Kidney (tissue), 14 donors: Measurements from ENCODE around the gene NCMAP. TPM values are rescaled to one million over a fixed set of nuclear protein-coding genes. Genes with fewer than 3 reads are reported as not detected.
"Not testable (repeated sequence)": the region's sequence is repeated elsewhere in the genome, so short reads cannot be mapped to it uniquely, and the experiment has no call there.

Experiments used
- DNase-seq, 5 donors: peaks; one replicate each; pipeline ENCODE4 v3.0.0-alpha.2; 2013 to 2020
- FAIRE-seq: peaks from 2 replicates; lab custom pipeline; 2012; peaks lifted over from hg19 to GRCh38; lab: Jason Lieb, UNC
- H3K27ac ChIP-seq, 2 donors: one replicate each; pipeline ENCODE4 v1.7.0; 2013; ENCODE audit warnings: low read depth in 2 of 2, low read length in 2 of 2, inconsistent platforms in 1 of 2
- H3K27me3 ChIP-seq: one replicate; pipeline ENCODE4 v1.7.1; 2013; ENCODE audit warnings: low read length, inconsistent platforms; ENCODE audit not compliant: control insufficient read depth, insufficient read depth
- H3K36me3 ChIP-seq, 3 donors: one replicate each; pipeline versions ENCODE4 v1.7.0 to v1.7.1; 2013; ENCODE audit warnings: low read length in 3 of 3, control low read depth in 1 of 3, inconsistent platforms in 1 of 3; ENCODE audit not compliant: insufficient read depth in 3 of 3, control insufficient read depth in 2 of 3
- H3K4me1 ChIP-seq, 3 donors: one replicate each; pipeline versions ENCODE4 v1.7.0 to v1.7.1; 2013; ENCODE audit warnings: low read length in 3 of 3, inconsistent platforms in 1 of 3, low read depth in 1 of 3; ENCODE audit not compliant: control insufficient read depth in 2 of 3, insufficient read depth in 2 of 3
- H3K4me3 ChIP-seq, 3 donors: one replicate each; pipeline versions ENCODE4 v1.7.0 to v1.8.1; 2013; ENCODE audit warnings: low read length in 3 of 3, control low read depth in 1 of 3, inconsistent platforms in 1 of 3
- H3K9ac ChIP-seq, 3 donors: one replicate each; pipeline versions ENCODE4 v1.7.0 to v1.7.1; 2013; ENCODE audit warnings: low read length in 3 of 3, control low read depth in 1 of 3, inconsistent platforms in 1 of 3
- H3K9me3 ChIP-seq, 3 donors: one replicate each; pipeline versions ENCODE4 v1.7.0 to v1.7.1; 2013; ENCODE audit warnings: low read length in 3 of 3, control low read depth in 1 of 3, inconsistent platforms in 1 of 3; ENCODE audit not compliant: control insufficient read depth in 2 of 3, insufficient read depth in 1 of 3
- intact Hi-C: fragments of 100-400 bp; cut with DNase I; formaldehyde crosslinking; loops from one replicate; pipeline ENCODE4 v1.11.1; 2022
- polyA plus RNA-seq: library from polyadenylated mRNA; stranded (reverse); fragments of 350-450 nt; fragmentation: Illumina TruSeq; extraction: RNeasy Lipid Tissue Mini Kit (QIAGEN cat#74804); gene quantifications from one replicate; pipeline ENCODE4 v1.2.3, GENCODE V29; 2014; ENCODE audit warnings: low read depth, low replicate concordance; ENCODE audit not compliant: insufficient read depth
- total RNA-seq: library from RNA; stranded (reverse); fragmentation: NEBNext Ultra II Directional; extraction: Animal tissue kit (Norgen Biotek cat#: 25700); gene quantifications from one replicate; pipeline ENCODE4 v1.2.1, GENCODE V29; 2021
- TF ChIP-seq, protein P1 (sequence below): IDR thresholded peaks from 3 replicates; pipeline ENCODE4 v1.5.1; 2012; ENCODE audit warnings: mild to moderate bottlenecking, moderate library complexity, borderline replicate concordance; ENCODE audit not compliant: insufficient read depth; ENCODE audit errors: extremely low read depth
- donor health status: control.
- donor health status: control.
- donor health status: control.
- donor health status: control.
- donor health status: control.
- donor health status: DM: yes; HTN: yes; CAD: no.
- donor health status: Normal renal cell carcinoma (clear cell type).

Gene NCMAP
- total and polyA plus RNA-seq, 2 donors from 2014 or later: 0.65 to 11.0 TPM

DNA sequence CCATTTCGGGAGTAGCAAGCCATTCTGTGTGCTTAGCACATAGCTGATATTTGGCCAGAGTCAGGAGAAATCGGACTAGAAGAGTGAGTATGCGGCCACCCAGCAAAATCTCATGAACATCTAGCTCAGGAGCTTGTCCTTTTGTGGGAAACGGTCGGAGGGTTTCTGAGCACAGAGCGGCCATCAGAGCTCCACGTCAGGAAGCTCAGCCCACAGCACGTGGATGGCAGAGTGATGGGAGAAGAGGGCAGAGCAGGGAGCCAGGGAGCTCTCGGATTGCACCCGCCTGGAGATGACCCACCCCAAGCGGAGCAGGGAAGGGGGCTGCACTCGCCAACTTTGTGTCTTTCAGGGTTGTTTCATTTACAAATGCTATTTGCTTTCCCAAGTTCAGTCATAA lies 39.4 kb upstream of the NCMAP start:
- no peak overlapping the region for H3K4me3 ChIP-seq
- FAIRE-seq (no peak), DNase-seq (no peak)
- H3K4me1 ChIP-seq: no peaks in the 10 kb centered on the region
- no peaks in the 10 kb centered on the region for H3K36me3 ChIP-seq
- no peak overlapping the region for H3K27ac ChIP-seq
- H3K9ac ChIP-seq: no peak overlapping the region
- H3K27me3 ChIP-seq: no peaks in the 10 kb centered on the region
- no peaks in the 10 kb centered on the region for H3K9me3 ChIP-seq
- TF ChIP-seq, protein P1, sequence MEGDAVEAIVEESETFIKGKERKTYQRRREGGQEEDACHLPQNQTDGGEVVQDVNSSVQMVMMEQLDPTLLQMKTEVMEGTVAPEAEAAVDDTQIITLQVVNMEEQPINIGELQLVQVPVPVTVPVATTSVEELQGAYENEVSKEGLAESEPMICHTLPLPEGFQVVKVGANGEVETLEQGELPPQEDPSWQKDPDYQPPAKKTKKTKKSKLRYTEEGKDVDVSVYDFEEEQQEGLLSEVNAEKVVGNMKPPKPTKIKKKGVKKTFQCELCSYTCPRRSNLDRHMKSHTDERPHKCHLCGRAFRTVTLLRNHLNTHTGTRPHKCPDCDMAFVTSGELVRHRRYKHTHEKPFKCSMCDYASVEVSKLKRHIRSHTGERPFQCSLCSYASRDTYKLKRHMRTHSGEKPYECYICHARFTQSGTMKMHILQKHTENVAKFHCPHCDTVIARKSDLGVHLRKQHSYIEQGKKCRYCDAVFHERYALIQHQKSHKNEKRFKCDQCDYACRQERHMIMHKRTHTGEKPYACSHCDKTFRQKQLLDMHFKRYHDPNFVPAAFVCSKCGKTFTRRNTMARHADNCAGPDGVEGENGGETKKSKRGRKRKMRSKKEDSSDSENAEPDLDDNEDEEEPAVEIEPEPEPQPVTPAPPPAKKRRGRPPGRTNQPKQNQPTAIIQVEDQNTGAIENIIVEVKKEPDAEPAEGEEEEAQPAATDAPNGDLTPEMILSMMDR: no peak
- intact Hi-C loops: no loop called here

DNA sequence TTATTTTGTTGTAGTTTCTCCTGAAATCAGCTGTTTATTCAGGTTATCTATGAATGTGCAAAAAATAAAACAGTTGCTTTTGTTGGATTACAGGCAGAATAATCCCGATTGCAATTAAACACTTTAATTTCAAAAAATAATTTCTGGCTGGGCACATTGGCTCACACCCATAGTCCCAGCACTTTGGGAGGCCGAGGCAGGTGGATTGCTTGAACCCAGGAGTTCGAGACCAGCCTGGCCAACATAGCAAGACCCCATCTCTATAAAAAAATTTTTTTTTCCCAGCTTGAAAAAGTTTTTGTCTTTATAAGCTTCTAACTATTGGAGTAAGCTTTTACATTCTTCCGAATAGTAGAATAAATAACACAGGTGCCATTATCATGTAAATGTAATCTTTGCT lies 38.0 kb upstream of the NCMAP start:
- intact Hi-C loops: no loop called here
- TF ChIP-seq, protein P1: no peak
- Histone ChIP-seq H3K4me1 (no peaks in the 10 kb centered on the region), H3K36me3 (no peaks in the 10 kb centered on the region), H3K27me3 (no peaks in the 10 kb centered on the region), H3K4me3 (no peak overlapping the region), H3K9me3 (no peaks in the 10 kb centered on the region), H3K9ac (no peak overlapping the region), H3K27ac (no peak overlapping the region)
- FAIRE-seq (no peak), DNase-seq (no peak)

DNA sequence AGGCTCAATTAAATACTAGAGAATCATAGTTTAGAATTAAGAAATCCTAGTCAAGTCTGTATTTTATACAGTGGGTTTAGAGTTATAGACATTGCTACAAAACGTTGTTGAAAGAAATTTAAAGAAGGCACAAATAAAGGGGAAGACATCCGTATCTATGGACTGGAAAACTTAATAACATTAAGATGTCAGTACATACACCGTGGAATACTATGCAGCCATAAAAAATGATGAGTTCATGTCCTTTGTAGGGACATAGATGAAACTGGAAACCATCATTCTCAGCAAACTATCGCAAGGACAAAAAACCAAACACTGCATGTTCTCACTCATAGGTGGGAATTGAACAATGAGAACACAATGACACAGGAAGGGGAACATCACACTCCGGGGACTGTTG lies 35.6 kb upstream of the NCMAP start:
- DNase-seq, H3K36me3 ChIP-seq, H3K27ac ChIP-seq, H3K9me3 ChIP-seq, H3K27me3 ChIP-seq, intact Hi-C loops, H3K4me3 ChIP-seq, FAIRE-seq, H3K9ac ChIP-seq, H3K4me1 ChIP-seq: not testable (repeated sequence)

DNA sequence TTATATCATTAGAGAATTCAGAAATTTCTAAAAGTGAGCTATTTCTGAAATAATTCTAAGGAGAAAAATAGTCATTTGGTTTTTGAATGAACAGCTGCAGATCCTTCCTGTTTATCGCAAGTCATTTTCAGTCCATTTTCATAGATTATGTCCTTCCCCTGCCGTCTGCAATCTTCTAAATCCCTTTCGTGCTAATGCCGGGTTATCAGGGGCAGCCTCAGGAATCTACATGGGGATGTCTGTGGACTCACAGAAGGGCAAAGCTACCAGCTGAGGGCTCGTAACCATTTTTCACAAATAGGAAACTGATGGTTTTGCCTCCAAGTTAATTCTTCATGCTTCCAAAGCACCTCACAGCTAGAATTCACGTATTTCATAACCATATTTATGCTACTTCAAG lies 30.3 kb upstream of the NCMAP start:
- Histone ChIP-seq H3K36me3 (no peaks in the 10 kb centered on the region), H3K4me3 (no peak overlapping the region), H3K27me3 (no peaks in the 10 kb centered on the region), H3K27ac (no peak overlapping the region), H3K4me1 (no peaks in the 10 kb centered on the region), H3K9me3 (no peaks in the 10 kb centered on the region), H3K9ac (no peak overlapping the region)
- intact Hi-C loops: no loop called here
- no peak for FAIRE-seq
- no peak for DNase-seq
- TF ChIP-seq, protein P1: no peak
